HG02884 (cell line): ENCODE results near the gene TMIE.
"Not testable (repeated sequence)": the region's sequence is repeated elsewhere in the genome, so short reads cannot be mapped to it uniquely, and the experiment has no call there.

Experiments
- ATAC-seq: cut with Tn5 transposase; IDR thresholded peaks from one replicate; pipeline ENCODE4 v1.9.1; 2021; ENCODE audit warnings: mild to moderate bottlenecking, moderate library complexity; ENCODE audit not compliant: unreplicated experiment

Gene TMIE

GRCh38 chr3:46719044-46719565, 17.9 kb downstream of the TMIE start:
- ATAC-seq: no peak

DNA sequence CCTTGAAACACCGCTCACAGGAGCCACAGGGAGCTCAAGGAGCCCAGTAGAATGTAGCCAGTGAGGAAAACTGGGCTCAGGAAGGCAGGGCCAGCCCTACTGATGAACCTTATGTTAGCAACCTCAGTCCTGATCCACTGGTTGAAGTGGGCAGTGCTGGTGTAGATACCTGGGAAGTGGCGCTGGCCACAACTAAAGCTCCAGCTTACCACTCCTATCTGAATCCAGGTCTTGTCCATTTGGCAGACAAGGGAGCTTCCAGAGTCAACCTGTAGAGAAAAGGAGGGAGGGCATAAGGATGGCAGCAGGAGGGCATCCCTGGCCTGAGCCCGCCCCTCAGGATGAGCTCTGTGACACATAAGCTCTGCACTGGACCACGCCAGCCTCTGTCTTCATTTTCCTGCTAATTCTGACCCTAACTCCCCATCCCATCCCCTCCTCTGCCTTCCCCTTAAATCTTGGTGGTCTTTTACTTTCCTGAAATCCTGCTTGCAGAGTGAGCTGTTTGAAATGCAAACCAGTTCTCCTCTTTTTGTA, 18.6 kb downstream of the TMIE start:
- no peak for ATAC-seq

DNA sequence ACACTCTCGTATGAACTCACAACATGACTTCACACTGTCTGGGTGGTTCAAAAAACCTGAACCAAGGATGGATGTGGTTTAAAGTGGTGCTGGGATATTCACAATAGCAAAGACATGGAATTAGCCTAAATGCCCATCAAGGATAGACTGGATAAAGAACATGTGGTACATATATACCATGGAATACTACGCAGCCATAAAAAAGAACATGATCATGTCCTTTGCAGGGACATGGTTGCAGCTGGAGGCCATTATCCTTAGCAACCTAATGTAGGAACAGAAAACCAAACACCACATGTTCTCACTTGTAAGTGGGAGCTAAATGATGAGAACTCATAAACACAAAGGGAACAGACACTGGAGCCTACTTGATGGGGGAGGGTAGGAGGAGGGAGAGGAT, 19.8 kb downstream of the TMIE start:
- no peak for ATAC-seq

- no peak for ATAC-seq
Observed at GRCh38 chr3:46722443-46722842, 21.3 kb downstream of the TMIE start.

- ATAC-seq: no peak
Observed at GRCh38 chr3:46724424-46724823, 23.2 kb downstream of the TMIE start.

DNA sequence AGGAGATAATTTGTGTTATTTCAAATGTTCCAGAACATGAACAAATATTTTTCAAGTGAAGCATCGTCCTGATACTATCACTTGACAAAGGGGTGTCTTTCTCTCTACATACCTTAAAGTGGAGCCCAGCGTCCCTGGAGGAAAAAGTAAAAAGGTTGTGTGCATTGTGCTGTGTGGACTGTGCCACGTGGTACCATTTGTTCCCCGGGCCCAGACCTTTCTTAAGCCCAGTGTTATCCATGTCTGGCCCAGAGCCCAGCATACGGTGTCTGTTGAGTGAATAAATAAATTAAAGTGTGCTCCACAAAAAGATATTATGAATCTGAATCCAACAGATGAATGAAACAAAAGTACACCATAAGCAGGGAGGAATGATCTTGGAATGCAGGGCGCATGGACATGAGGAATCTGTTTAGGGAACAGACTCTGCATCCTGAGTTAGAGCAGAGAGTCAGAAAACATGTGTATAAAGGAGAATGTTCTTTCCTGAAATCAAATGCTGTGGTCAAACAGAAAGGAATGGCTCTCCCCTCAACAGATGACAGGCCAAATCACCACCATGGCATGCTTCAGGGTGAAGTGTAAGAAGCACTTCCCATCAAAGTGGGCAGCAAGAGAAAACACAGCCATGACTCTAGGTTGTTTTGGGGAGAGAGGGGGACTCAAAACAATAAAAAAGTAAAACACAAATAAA, 24.6 kb downstream of the TMIE start:
- no peak for ATAC-seq

DNA sequence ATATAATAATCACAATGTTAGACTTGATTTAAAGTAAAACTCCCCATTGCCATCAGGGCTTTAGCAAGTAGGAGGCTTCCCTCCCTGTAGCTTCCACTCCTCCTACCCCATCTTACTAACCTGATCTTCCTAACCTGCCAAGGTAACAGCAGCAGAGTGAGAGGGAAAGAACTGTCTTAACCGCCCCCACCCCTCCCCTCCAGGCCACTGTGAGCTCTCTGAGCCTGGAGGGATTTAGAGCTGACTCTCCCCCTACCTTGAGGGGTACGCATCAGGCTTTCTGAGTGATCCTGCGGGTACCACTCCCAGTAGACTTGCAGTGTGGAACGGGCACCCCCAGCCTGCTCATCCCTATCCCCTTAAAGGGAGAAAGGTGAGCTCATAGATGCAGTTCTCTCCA, 27.8 kb downstream of the TMIE start:
- no peak for ATAC-seq

DNA sequence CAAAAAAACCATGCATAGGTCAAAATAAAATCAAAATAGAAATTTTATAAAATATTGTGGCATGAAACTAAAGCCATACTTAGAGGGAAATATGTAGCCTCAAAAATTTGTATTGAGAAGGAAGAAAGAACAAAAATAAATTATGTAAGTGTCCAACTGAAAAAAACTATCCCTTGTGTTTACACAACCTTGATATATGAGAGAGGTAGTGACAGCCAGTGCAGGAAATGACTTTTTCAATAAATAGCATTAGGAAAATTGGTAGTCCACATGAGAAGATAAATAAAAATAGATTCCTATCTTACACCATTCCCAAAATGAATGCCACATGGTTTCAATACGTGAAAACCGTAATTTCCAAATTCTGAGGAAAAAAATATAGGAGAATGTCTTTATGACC, 29.6 kb downstream of the TMIE start:
- no peak for ATAC-seq

GRCh38 chr3:46731795-46732194, 30.6 kb downstream of the TMIE start:
- no peak for ATAC-seq

DNA sequence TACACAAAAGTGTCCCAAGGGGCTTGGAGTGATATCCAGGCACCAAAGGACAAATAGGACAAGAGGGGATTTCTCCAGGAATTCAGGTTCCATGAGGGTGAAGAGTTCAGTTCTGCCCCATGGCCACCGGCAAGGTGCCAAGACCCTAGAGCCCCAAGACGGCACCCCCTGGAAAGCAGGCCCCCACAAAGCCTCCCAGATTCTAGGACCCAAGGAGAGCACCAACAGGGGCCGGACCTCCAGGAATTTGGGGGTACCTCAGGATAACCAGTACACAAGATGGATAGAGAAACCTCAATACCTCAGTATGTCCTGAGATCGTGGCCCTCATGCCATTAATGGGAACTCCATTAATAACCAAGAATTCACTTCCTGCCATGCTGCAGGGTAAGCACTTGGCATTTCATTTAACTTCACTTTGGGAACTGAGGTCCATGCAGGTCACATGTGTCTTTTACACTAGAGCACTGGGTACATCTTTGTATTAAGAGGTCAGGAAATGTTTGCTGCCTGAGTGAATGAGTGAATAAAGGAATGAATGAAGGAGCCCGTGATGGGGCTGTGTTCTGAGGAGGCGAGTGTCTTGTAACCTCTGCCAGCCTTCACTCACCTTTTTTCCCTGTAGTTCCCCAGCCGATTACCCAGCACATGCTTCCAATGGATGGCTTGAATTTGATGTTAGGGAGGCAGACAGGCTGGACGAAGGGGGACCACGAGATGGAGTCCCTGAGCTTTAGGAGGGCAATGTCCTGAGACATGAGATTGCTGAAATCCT, 32.0 kb downstream of the TMIE start:
- no peak for ATAC-seq

- ATAC-seq: no peak
Observed at GRCh38 chr3:46734773-46735172, 33.6 kb downstream of the TMIE start.

GRCh38 chr3:46736006-46736872, 35.0 kb downstream of the TMIE start:
- no peak for ATAC-seq

DNA sequence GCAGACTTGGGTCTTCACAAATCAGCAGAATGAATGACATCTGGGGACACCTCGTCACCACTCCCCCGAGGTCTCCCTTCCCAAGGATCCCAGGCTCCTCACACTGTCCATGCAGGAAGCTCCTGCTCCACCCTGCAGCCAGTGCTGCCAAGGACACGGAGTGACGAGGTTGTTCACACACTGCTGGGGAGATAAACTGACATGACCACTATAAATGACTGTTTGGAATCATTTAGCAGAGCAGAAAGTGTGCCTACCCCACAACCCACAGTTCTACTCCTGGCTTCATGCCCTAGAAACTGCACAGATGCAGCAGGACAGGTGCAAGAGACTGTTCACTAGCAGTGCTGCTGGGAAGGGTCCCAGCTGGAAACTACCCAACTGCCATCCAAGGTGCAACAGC, 36.1 kb downstream of the TMIE start:
- ATAC-seq: no peak

DNA sequence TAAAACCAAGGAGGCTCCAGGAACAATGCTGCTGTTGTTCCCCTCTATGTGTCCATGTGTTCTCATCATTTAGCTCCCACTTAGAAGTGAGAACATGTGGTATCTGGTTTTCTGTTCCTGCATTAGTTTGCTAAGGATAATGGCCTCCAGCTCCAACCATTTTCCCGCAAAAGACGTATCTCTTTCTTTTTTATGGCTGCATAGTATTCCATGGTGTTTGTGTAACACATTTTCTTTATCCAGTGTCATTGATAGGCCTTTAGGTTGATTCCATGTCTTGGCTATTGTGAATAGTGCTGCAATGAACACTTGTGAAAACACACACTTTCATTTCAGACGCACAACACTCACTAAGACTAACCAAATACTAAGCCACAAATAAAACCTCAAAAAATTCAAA, 38.4 kb downstream of the TMIE start:
- not testable (repeated sequence) for ATAC-seq

DNA sequence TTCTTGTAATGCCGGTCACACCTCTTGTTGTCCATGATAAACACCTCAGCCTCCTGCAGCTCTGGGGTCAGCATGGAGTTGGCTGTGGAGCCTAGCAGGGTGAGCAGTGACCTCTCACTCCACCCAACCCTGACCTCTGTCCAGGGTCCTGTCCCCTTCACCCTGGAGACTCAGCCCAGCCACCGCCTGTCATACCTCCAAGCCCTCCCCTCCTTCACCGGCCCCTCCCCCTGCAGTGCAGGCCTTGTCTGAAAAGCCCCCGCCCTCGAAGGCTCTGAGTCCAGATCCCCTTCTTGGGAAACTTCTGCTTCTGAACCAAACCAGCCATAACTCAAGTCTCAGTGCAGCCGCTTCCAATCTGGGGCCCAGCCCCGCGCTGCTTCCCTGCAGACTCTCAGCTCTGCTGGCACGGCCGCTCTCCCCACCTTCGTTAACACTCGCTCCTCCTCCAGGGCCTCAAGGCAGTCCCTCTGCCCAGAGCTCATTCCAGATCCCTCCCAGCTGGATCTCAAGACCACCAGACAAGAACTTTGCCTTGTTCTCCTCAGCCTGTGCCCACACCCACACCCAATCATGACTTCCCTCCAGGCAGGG, 41.9 kb downstream of the TMIE start:
- no peak for ATAC-seq

DNA sequence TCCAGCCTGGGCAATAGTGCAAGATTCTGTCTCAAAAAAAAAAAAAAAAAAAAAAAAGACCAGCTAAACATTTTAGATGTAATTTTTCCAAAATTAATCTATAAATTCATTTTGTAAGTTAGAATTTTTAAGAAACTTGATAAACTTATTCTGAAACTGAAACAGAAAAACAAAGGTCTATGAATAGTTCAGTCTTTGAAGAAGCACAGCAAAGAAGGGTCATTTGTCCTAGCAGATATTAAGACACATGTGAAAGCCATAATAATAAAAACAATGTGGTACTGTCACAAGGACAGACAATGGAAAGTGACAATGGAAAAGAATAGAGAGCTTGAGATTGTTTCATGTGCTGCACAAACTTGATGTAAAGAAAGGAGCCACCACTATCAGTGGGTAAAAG, 45.5 kb downstream of the TMIE start:
- ATAC-seq: no peak

- ATAC-seq: no peak
Observed at GRCh38 chr3:46748170-46748569, 47.0 kb downstream of the TMIE start.

- no peak for ATAC-seq
Observed at GRCh38 chr3:46749129-46749528, 47.9 kb downstream of the TMIE start.

GRCh38 chr3:46750555-46751038, 49.4 kb downstream of the TMIE start:
- ATAC-seq: no peak

DNA sequence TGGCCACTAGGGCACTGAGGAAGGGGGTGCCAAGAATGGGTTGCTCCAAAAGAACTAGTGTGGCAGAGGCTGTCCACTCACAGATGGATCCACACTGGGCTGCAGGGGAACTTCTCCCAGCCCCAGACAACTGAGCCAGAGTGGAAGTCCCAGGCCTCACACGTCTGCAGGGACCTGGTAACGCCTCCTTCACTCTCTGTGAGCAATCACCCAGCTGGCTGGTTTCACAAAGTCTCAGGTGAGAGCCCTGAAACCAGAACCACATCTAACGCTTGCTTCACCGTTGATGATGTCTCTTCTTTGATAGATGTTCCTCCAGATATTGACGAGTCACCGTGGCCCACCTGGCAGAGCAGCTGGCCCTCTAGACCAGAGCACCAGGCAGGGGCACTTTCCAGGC, 51.9 kb downstream of the TMIE start:
- ATAC-seq: not testable (repeated sequence)

DNA sequence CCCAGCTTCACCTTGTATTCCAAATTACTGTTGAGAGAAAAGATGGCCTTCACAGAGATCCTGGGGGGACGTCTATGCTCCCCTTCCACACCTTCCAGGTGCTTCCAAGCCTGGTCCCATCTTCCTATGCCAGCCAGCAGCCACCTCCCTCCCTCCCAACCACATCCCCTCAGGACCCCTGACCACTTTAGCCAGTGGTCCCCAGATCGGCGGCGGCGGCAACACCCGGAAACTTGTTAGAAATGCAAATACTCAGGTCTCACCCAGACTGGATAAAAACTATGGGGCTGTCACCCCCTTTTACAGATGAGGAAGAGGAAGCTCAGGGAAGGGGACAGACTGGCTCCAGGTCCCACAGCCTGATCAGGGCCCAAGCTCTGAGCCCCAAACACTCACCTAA, 54.5 kb downstream of the TMIE start:
- ATAC-seq: no peak
